Caco-2 (cell line): Measurements from ENCODE around the gene ESRRB. TPM values are rescaled to one million over a fixed set of nuclear protein-coding genes. Genes with fewer than 3 reads are reported as not detected.

Experiments used
- BruUV-seq: library from RNA; stranded (reverse); fragments of 400-500 nt; replicated peaks from 2 replicates; lab custom pipeline; 2021; lab: Mats Ljungman, UMichigan
- CTCF ChIA-PET: fragments of 300-600 bp; sonication (Branson Sonifier 250); formaldehyde crosslinking; loops from one replicate; lab custom pipeline; 2022; ENCODE audit warnings: antibody characterized with exemption; lab: Charles Lee
- POLR2A ChIA-PET: fragments of 300-600 bp; sonication (Branson Sonifier 250); formaldehyde crosslinking; loops from one replicate; lab custom pipeline; 2022; ENCODE audit warnings: antibody characterized with exemption; lab: Charles Lee
- DNase-seq, 2 experiments: peaks; one replicate each; pipeline versions ENCODE4 v3.0.0 to v3.0.0-alpha.2; 2020 to 2022
- H3K27me3 ChIP-seq: replicated peaks from 2 replicates; pipeline ENCODE4 v1.6.0; 2011; ENCODE audit warnings: low read length; ENCODE audit not compliant: control insufficient read depth, insufficient read depth
- H3K36me3 ChIP-seq: 2 replicates; pipeline ENCODE4 v1.5.1; 2011; ENCODE audit warnings: low read length; ENCODE audit not compliant: control insufficient read depth, insufficient read depth
- H3K4me1 ChIP-seq: fragments of 250-450 bp; sonication (Bioruptor Pico); 2 replicates; pipeline ENCODE4 v1.5.1; 2020; ENCODE audit warnings: mild to moderate bottlenecking
- H3K4me3 ChIP-seq: 2 replicates; pipeline ENCODE4 v1.5.1; 2011; ENCODE audit warnings: low read depth, mild to moderate bottlenecking, control low read depth, low read length
- H3K9me3 ChIP-seq: fragments of 250-450 bp; sonication (Bioruptor Pico); 2 replicates; pipeline ENCODE4 v1.5.1; 2020; ENCODE audit warnings: mild to moderate bottlenecking, moderate library complexity
- H3K27ac Mint-ChIP-seq: one replicate; pipeline ENCODE4 v1.8.0; 2022; ENCODE audit warnings: mixed read lengths; ENCODE audit not compliant: unreplicated experiment
- H3K27me3 Mint-ChIP-seq: one replicate; pipeline ENCODE4 v1.8.0; 2022; ENCODE audit warnings: mixed read lengths; ENCODE audit not compliant: insufficient read depth, unreplicated experiment
- H3K36me3 Mint-ChIP-seq: one replicate; pipeline ENCODE4 v1.8.0; 2022; ENCODE audit warnings: mild to moderate bottlenecking, mixed read lengths; ENCODE audit not compliant: insufficient read depth, unreplicated experiment
- H3K4me1 Mint-ChIP-seq: one replicate; pipeline ENCODE4 v1.8.0; 2022; ENCODE audit warnings: low read depth, mixed read lengths; ENCODE audit not compliant: unreplicated experiment
- H3K4me3 Mint-ChIP-seq: one replicate; pipeline ENCODE4 v1.8.0; 2022; ENCODE audit warnings: mild to moderate bottlenecking, moderate library complexity, mixed read lengths; ENCODE audit not compliant: unreplicated experiment
- H3K9me3 Mint-ChIP-seq: one replicate; pipeline ENCODE4 v1.8.0; 2022; ENCODE audit warnings: mixed read lengths; ENCODE audit not compliant: unreplicated experiment
- intact Hi-C: fragments of 100-400 bp; cut with micrococcal nuclease; formaldehyde crosslinking; loops from one replicate; pipeline ENCODE4 v1.10.0; 2022; ENCODE audit not compliant: unreplicated experiment
- total RNA-seq: library from RNA; stranded (reverse); gene quantifications from 2 replicates; pipeline ENCODE4 v1.2.3, GENCODE V29; 2022
- TF ChIP-seq, protein P1 (sequence below), 2 experiments: fragments of 200-600 bp in 1 of 2; IDR thresholded peaks; 1 replicate in 1 of 2; 2 replicates in 1 of 2; pipeline versions ENCODE4 v1.5.1 to v1.8.0; 2011 to 2022; ENCODE audit warnings: antibody characterized with exemption in 1 of 2, control low read depth in 1 of 2, inconsistent platforms in 1 of 2, low read depth in 1 of 2, low read length in 1 of 2, mild to moderate bottlenecking in 1 of 2, moderate library complexity in 1 of 2; ENCODE audit not compliant: insufficient read depth in 1 of 2, severe bottlenecking in 1 of 2, unreplicated experiment in 1 of 2

The ESRRB gene
- total RNA-seq, 1 experiment from 2014 or later: not detected

DNA sequence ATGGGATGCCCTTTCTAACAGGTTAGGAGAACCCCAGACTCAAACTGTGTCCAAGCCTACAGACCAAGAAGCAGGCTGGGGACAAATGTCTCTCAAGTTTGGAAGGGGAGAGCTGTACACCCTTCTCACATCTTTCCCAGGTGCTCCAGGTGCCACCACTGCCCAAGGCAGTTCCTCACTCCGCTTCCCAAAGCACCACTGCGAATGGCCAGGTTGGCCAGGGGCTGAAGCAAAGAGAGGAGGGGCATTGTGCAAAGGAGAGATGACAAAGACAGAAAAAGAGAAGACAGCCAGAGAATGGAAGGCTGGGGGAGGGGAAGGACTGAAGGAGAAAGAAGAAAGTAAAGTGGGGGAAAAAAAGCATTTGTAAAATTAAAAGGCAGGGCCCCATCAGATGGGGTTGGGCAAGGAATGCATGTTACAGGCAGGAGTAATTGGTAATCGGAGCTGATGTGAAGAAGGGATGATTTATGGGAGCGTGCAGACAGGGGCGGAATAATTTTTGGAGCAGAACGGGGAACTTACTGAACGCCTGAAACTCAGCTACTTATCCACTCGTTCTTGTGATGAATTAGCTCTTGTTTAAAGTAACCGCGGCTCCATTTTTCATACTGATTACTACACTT, 165.8 kb downstream of the ESRRB start:
- ChIA-PET POLR2A (no interaction called here), CTCF (no interaction called here)
- H3K36me3 ChIP-seq: no peaks in the 10 kb centered on the region
- intact Hi-C loops: no loop called here
- no peak for DNase-seq
- H3K4me1 ChIP-seq: no peaks in the 10 kb centered on the region
- Mint-ChIP-seq H3K27ac (no peak overlapping the region), H3K4me1 (no peaks in the 10 kb centered on the region), H3K36me3 (no peaks in the 10 kb centered on the region), H3K4me3 (no peak overlapping the region), H3K9me3 (no peaks in the 10 kb centered on the region), H3K27me3 (peaks cover 14% of the 10 kb centered on the region)
- H3K4me3 ChIP-seq: no peak overlapping the region
- no peaks in the 10 kb centered on the region for H3K9me3 ChIP-seq
- no TSS peak for BruUV-seq
- no peaks in the 10 kb centered on the region; the same call in 1 of the 2 replicates for H3K27me3 ChIP-seq
- TF ChIP-seq, protein P1, sequence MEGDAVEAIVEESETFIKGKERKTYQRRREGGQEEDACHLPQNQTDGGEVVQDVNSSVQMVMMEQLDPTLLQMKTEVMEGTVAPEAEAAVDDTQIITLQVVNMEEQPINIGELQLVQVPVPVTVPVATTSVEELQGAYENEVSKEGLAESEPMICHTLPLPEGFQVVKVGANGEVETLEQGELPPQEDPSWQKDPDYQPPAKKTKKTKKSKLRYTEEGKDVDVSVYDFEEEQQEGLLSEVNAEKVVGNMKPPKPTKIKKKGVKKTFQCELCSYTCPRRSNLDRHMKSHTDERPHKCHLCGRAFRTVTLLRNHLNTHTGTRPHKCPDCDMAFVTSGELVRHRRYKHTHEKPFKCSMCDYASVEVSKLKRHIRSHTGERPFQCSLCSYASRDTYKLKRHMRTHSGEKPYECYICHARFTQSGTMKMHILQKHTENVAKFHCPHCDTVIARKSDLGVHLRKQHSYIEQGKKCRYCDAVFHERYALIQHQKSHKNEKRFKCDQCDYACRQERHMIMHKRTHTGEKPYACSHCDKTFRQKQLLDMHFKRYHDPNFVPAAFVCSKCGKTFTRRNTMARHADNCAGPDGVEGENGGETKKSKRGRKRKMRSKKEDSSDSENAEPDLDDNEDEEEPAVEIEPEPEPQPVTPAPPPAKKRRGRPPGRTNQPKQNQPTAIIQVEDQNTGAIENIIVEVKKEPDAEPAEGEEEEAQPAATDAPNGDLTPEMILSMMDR (IDR thresholded peaks at IDR 0.05; ENCODE audit: insufficient read depth in 1 of 2, low read depth in 1 of 2, low read length in 1 of 2, severe bottlenecking in 1 of 2, unreplicated experiment in 1 of 2): no peak

DNA sequence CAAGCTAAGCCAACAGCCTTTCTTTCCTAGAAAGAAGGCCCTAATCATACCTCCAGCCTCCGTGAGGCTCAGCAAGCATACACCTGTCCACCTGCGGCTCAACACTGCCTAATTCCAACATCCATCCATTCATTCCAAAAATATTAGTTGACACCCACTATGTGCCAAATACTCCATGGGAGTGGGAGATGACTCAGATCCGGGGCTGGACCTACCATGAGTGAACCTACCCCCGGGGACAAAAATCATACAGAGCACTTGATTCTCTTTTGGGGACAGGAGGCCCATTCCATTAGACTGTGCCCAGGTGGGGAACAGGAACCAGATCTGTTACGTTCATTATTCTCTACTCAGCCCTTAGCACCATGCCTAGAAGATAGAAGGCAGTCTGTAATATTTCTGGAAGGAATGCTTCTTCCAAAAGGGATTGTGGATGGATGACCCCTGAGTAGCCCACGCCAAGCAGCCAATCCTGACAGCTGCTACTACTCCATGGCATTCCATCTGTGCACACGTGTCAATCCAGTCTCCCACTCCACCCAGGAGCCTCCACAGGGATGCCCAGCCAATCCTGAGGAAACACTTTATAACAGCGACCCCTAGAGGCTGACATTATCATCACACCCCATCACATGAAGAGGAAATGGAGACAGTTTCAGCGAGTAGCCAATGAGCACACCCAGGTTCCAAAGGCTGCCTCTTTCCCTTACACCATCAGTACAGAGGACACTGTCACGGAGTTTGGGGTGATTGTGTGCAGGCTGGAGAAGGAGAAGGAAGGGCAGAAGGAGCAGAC, 170.7 kb downstream of the ESRRB start:
- no peaks in the 10 kb centered on the region for H3K4me1 Mint-ChIP-seq
- H3K4me3 Mint-ChIP-seq: no peak overlapping the region
- H3K27me3 ChIP-seq: no peaks in the 10 kb centered on the region; the same call in 1 of the 2 replicates
- no peaks in the 10 kb centered on the region for H3K9me3 ChIP-seq
- H3K9me3 Mint-ChIP-seq: no peaks in the 10 kb centered on the region
- DNase-seq: peak in 1 of 2 experiments; percentile 42
- TF ChIP-seq, protein P1 (IDR thresholded peaks at IDR 0.05; ENCODE audit: insufficient read depth in 1 of 2, low read depth in 1 of 2, low read length in 1 of 2, severe bottlenecking in 1 of 2, unreplicated experiment in 1 of 2): peak; percentile 36 to 44
- no peak overlapping the region for H3K4me3 ChIP-seq
- intact Hi-C loops: no loop called here
- H3K36me3 Mint-ChIP-seq: no peaks in the 10 kb centered on the region
- no peak overlapping the region for H3K27ac Mint-ChIP-seq
- no peaks in the 10 kb centered on the region for H3K4me1 ChIP-seq
- H3K36me3 ChIP-seq: no peaks in the 10 kb centered on the region
- peaks cover 13% of the 10 kb centered on the region for H3K27me3 Mint-ChIP-seq
- BruUV-seq: no TSS peak
- ChIA-PET CTCF (no interaction called here), POLR2A (no interaction called here)

DNA sequence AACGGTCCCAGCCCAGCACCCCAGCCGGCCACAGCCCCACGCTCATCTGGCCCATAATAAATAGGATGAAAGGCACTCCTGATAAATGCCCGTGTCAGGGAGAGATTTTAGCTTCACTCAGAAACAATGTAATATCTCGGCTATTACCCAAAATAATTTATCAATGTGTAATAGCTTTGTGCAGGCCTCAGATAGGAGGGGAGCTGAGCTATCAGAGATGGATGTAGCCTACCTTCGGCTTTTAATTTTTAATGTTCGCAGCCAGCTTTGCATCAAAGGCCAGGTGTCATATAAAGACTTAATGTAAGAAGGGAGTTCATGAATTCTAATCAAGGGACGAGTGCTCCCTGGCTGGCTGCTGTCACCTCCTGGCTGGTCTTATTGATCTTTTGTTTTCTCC, 171.9 kb downstream of the ESRRB start:
- intact Hi-C loops: no loop called here
- ChIA-PET CTCF (no interaction called here), POLR2A (no interaction called here)
- H3K27ac Mint-ChIP-seq: no peak overlapping the region
- H3K27me3 ChIP-seq: no peaks in the 10 kb centered on the region; the same call in 1 of the 2 replicates
- H3K4me1 ChIP-seq: no peaks in the 10 kb centered on the region
- no peaks in the 10 kb centered on the region for H3K36me3 Mint-ChIP-seq
- H3K9me3 ChIP-seq: no peaks in the 10 kb centered on the region
- no peaks in the 10 kb centered on the region for H3K36me3 ChIP-seq
- H3K4me3 ChIP-seq: no peak overlapping the region
- no peak overlapping the region for H3K4me3 Mint-ChIP-seq
- BruUV-seq: no TSS peak
- H3K27me3 Mint-ChIP-seq: peaks cover 15% of the 10 kb centered on the region
- H3K4me1 Mint-ChIP-seq: no peaks in the 10 kb centered on the region
- TF ChIP-seq, protein P1 (IDR thresholded peaks at IDR 0.05; ENCODE audit: insufficient read depth in 1 of 2, low read depth in 1 of 2, low read length in 1 of 2, severe bottlenecking in 1 of 2, unreplicated experiment in 1 of 2): no peak
- no peak for DNase-seq
- no peaks in the 10 kb centered on the region for H3K9me3 Mint-ChIP-seq
